ENCODE results near the gene LBX2. TPM values are rescaled to one million over a fixed set of nuclear protein-coding genes. Genes with fewer than 3 reads are reported as not detected.

LBX2 gene
- total RNA-seq, 1 experiment from 2014 or later = not detected

- H3K4me1 ChIP-seq (ENCODE audit: insufficient read depth, low read length, poor library complexity, severe bottlenecking) = peaks cover 6% of the 10 kb centered on the region
- POLR2A ChIA-PET (ENCODE audit: low non-redundant PET) = interaction anchor here (0.5 kb wide), 1 partner anchor 109 kb away, joined by 3 read pairs; no protein-coding TSS in a partner anchor
- intact Hi-C loops (cut with micrococcal nuclease; ENCODE audit: unreplicated experiment) = no loop called here
- no peak overlapping the region for H3K4me3 ChIP-seq (ENCODE audit: low read depth, low read length, poor library complexity, severe bottlenecking)
- H3K27me3 ChIP-seq (replicated peaks; ENCODE audit: insufficient read depth, low read depth, low read length, poor library complexity) = peaks cover 31% of the 10 kb centered on the region
- peaks cover 9% of the 10 kb centered on the region for H3K36me3 ChIP-seq (ENCODE audit: insufficient read depth, low read length, poor library complexity, severe bottlenecking)
- BruUV-seq (replicated peaks) = no TSS peak
- TF ChIP-seq, protein P1, sequence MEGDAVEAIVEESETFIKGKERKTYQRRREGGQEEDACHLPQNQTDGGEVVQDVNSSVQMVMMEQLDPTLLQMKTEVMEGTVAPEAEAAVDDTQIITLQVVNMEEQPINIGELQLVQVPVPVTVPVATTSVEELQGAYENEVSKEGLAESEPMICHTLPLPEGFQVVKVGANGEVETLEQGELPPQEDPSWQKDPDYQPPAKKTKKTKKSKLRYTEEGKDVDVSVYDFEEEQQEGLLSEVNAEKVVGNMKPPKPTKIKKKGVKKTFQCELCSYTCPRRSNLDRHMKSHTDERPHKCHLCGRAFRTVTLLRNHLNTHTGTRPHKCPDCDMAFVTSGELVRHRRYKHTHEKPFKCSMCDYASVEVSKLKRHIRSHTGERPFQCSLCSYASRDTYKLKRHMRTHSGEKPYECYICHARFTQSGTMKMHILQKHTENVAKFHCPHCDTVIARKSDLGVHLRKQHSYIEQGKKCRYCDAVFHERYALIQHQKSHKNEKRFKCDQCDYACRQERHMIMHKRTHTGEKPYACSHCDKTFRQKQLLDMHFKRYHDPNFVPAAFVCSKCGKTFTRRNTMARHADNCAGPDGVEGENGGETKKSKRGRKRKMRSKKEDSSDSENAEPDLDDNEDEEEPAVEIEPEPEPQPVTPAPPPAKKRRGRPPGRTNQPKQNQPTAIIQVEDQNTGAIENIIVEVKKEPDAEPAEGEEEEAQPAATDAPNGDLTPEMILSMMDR (conservative IDR thresholded peaks at IDR 0.05; ENCODE audit: low read depth, low read length) = no peak
- TF ChIP-seq EZH2 (IDR thresholded peaks at IDR 0.05; ENCODE audit: borderline replicate concordance, low read depth, low read length, poor library complexity, severe bottlenecking) = no peak
- H3K9me3 ChIP-seq (ENCODE audit: low read depth, low read length, poor library complexity, severe bottlenecking) = no peaks in the 10 kb centered on the region
- CTCF ChIA-PET = no interaction called here
- no peak overlapping the region for H3K27ac ChIP-seq (ENCODE audit: low read depth, low read length, poor library complexity, severe bottlenecking)
- no peak for DNase-seq (ENCODE audit: low spot score)
Measured at GRCh38 chr2:74500578-74500946, 1.2 kb upstream of the LBX2 start.

DNA sequence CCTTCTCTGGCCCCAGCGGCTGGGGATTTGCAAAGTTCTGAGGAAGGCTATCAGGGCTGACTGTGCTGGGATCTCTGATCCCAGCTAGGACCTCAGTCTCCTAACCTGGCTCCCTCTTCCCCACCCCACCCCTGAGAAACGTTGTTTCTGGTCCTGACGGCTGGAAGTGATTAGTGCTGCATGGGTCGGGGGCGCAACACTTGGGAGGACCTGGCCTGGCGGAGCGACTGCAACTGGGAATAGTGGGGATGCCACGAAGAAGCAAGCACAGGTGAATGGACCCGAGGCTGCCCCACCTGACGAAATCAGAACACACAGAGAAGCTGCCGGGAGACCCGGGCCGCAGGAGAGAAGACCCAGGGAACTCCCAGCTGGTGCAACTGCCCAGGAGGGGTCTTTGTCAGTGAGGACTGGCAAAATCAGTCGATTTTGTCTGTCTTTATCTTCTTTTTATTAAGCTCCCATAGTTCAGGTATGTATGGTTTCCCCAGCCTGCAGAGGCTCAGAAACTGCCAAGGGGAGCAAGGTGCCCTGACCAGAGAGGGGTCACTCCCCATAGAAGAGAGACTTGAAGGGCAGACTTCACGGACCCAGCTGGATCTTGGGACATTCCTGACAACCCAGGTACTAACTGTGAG lies 656 bp upstream of the LBX2 start:
- intact Hi-C loops (cut with micrococcal nuclease; ENCODE audit: unreplicated experiment) = no loop called here
- H3K27me3 ChIP-seq (replicated peaks; ENCODE audit: insufficient read depth, low read depth, low read length, poor library complexity) = peaks cover 31% of the 10 kb centered on the region
- BruUV-seq (replicated peaks) = no TSS peak
- no peak overlapping the region for H3K4me3 ChIP-seq (ENCODE audit: low read depth, low read length, poor library complexity, severe bottlenecking)
- POLR2A ChIA-PET (ENCODE audit: low non-redundant PET) = interaction anchor here (0.5 kb wide), 1 partner anchor 109 kb away, joined by 3 read pairs; no protein-coding TSS in a partner anchor
- H3K9me3 ChIP-seq (ENCODE audit: low read depth, low read length, poor library complexity, severe bottlenecking) = no peaks in the 10 kb centered on the region
- H3K27ac ChIP-seq (ENCODE audit: low read depth, low read length, poor library complexity, severe bottlenecking) = no peak overlapping the region
- TF ChIP-seq, protein P1 (conservative IDR thresholded peaks at IDR 0.05; ENCODE audit: low read depth, low read length) = no peak
- no peak for TF ChIP-seq EZH2 (IDR thresholded peaks at IDR 0.05; ENCODE audit: borderline replicate concordance, low read depth, low read length, poor library complexity, severe bottlenecking)
- CTCF ChIA-PET = no interaction called here
- no peak for DNase-seq (ENCODE audit: low spot score)
- peaks cover 4% of the 10 kb centered on the region for H3K36me3 ChIP-seq (ENCODE audit: insufficient read depth, low read length, poor library complexity, severe bottlenecking)
- peaks cover 5% of the 10 kb centered on the region for H3K4me1 ChIP-seq (ENCODE audit: insufficient read depth, low read length, poor library complexity, severe bottlenecking)

DNA sequence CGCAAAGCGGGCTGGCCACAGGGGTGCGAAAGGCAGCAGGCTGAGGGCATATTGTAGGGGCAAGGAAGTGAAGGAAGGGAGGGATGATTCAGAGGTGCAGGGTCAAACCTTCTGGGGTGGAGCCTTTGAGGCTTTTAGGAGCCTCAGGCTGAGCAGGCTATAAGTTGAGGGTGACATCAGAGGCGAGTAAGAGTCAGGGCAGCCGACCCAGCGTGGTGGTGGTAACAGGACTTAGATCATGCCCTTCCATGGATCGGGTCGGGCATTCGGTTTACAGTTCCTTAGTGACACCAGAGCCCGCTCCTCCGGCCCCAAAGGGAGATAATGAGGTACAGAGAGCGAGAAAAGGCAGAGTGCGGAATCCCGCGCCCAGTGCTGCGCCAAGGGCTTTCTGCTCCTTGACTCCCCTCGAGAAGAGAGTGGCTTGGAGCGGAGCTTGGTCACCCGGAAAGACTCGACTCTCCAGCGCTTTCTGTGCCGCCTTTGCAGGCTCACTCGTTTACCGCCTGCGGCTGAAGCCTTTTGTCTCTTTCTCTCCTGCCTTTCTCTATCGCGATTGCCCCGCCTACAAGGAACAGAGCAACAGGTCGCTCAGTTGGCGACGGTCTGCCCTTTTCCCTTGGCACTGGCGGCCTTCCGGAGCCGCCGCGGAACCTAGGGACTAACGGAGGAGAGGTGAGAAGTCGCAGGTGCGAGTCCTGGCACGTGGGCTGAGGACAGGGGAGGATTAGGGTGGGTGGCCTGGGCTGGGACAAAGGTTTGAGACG lies 720 bp downstream of the LBX2 start:
- Histone ChIP-seq H3K27me3 (replicated peaks; ENCODE audit: insufficient read depth, low read depth, low read length, poor library complexity) (peaks cover 31% of the 10 kb centered on the region), H3K27ac (ENCODE audit: low read depth, low read length, poor library complexity, severe bottlenecking) (no peak overlapping the region), H3K4me1 (ENCODE audit: insufficient read depth, low read length, poor library complexity, severe bottlenecking) (peaks cover 5% of the 10 kb centered on the region), H3K9me3 (ENCODE audit: low read depth, low read length, poor library complexity, severe bottlenecking) (no peaks in the 10 kb centered on the region), H3K4me3 (ENCODE audit: low read depth, low read length, poor library complexity, severe bottlenecking) (peak overlapping the region; percentile 41), H3K36me3 (ENCODE audit: insufficient read depth, low read length, poor library complexity, severe bottlenecking) (no peaks in the 10 kb centered on the region)
- ChIA-PET CTCF (no interaction called here), POLR2A (ENCODE audit: low non-redundant PET) (no interaction called here)
- BruUV-seq (replicated peaks) = no TSS peak
- intact Hi-C loops (cut with micrococcal nuclease; ENCODE audit: unreplicated experiment) = no loop called here
- peak; percentile 66 for TF ChIP-seq EZH2 (IDR thresholded peaks at IDR 0.05; ENCODE audit: borderline replicate concordance, low read depth, low read length, poor library complexity, severe bottlenecking)
- TF ChIP-seq, protein P1 (conservative IDR thresholded peaks at IDR 0.05; ENCODE audit: low read depth, low read length) = no peak
- no peak for DNase-seq (ENCODE audit: low spot score)
